GM18873 (cell line): ENCODE data around the gene CNIH4.
A peak's percentile ranks its signal among the peaks of the same experiment; 100 is the strongest.
"Not testable (repeated sequence)": the region's sequence is repeated elsewhere in the genome, so short reads cannot be mapped to it uniquely, and the experiment has no call there.

Experiments used
- ATAC-seq: cut with Tn5 transposase; IDR thresholded peaks from one replicate; pipeline ENCODE4 v1.9.1; 2021; ENCODE audit warnings: mild to moderate bottlenecking, moderate library complexity, moderate number of reproducible peaks; ENCODE audit not compliant: unreplicated experiment, low FRiP score

CNIH4 gene

DNA sequence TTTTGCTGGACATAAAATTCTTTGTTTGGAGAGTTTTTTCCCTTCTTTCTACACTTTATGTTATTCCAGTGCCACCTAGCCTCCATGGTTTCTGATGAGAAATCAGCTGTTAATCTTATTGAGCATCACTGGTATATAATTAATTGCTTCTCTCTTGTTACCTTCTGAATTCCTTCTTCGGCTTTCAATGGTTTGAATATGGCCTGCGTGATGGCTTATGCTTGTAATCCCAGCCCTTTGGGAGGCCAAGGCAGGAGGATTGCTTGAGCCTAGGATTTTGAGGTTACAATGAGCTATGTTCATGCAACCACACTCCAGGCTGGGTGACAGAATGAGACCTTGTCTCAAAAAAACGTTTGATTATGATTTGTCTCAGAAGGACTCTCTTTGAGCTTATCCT, 13.0 kb upstream of the CNIH4 start:
- no peak for ATAC-seq

DNA sequence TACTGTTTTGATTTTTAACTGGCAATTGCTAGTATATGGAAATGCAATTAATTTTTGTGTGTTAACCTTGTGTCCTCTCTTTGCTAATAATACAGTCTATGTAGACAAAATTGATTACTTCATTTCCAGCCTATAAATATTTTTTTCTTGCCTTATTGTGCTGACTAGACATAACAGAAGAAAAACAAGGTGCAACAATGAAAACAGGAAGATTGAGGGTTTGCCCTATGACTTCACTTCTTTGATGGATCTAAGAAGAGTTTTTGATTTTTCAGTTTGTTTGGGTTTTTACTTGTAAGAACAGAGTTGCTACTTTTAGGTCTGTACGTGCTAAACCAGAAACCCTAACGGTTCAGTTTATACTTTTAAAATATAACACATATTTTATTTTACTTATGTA, 8.5 kb upstream of the CNIH4 start:
- ATAC-seq: no peak

DNA sequence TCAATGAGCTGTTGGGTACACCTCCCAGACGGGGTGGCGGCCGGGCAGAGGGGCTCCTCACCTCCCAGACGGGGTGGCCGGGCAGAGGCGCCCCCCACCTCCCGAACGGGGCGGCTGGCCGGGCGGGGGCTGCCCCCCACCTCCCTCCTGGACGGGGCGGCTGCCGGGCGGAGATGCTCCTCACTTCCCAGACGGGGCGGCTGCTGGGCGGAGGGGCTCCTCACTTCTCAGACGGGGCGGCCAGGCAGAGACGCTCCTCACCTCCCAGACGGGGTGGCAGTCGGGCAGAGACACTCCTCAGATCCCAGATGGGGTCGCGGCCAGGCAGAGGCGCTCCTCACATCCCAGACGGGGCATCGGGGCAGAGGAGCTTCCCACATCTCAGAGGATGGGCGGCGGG, 7.0 kb upstream of the CNIH4 start:
- ATAC-seq: not testable (repeated sequence)

DNA sequence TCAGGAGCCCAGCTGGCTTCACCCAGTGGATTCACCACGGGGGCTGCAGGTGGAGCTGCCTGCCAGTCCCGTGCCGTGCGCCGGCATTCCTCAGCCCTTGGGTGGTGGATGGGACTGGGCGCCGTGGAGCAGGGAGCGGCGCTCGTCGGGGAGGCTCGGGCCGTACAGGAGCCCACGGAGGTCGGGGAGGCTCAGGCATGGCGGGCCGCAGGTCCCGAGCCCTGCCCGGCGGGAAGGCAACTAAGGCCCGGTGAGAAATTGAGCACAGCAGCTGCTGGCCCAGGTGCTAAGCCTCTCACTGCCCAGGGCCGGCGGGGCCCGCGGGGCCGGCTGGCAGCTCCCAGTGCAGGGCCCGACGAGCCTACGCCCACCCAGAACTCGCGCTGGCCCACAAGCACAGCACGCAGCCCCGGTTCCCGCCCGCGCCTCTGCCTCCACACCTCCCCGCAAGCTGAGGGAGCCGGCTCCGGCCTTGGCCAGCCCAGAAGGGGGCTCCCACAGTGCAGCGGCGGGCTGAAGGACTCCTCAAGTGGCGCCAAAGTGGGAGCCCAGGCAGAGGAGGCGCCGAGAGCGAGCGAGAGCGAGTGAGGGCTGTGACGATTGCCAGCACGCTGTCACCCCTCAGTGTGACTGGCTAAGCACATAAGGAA, 4.1 kb upstream of the CNIH4 start:
- not testable (repeated sequence) for ATAC-seq

DNA sequence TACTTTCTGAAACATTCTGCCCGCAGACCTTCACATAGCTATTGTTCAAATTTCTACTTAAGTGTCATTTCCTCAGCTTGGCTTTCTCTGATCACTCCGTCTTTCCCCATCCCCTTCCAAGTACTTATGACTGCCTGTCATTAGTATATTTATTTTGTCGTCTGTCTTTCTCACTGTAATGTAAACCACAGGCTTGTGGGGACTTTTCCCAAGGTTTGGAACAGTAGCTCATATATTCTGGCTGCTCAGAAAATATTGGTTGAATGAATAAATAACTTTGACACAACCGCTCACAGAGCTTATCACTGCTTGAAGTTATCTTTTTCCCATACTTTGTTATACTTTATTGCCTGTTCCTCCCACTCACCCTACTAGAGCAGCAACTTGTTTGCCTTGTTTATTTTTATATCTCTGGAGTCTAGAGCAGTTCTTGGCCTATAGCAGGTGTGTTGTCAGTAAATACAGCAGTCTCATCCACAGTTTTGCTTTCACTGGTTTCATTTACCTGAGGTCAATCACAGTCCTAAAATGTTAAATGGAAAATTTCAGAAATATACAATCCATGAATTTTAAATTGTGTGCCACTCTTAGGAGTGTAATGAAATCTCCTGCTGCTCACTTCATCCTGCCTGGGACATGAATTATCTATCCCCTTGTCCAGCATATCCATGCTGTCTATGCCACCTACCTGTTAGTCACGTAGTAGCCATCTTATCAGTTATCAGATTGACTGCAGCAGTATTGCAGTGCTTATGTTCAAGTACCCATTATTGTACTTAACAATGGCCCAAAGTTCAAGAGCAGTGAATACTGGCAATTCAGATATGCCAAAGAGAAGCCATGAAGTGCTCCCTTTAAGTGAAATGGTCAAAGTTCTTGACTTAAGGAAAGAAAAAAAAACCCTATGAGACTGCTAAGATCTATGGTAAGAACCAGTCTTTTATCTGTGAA, 2.4 kb upstream of the CNIH4 start:
- ATAC-seq: no peak

DNA sequence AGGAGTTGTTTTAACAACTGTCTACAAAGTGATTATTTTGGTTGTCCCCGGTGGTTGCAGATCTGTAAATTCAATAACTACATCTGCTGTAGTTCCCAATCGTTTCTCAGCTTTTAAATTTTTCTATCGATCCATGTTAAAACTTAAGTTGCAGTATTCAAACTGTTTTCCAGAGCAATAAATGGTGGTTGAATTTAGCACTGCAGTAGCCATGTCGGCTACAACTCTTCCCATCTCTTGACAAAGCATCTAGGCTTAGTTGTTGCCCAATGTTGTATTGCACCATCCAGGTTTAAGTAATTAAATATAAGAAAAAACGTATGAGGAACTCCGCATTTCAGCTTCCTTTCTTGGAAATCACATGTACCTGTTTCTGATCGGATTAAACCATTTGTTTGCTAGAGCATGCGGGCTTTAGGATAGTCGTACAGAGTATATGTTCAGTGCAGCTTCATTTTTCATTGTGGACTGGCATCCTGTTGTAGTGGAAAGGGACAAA, 996 bp downstream of the CNIH4 start:
- no peak for ATAC-seq

DNA sequence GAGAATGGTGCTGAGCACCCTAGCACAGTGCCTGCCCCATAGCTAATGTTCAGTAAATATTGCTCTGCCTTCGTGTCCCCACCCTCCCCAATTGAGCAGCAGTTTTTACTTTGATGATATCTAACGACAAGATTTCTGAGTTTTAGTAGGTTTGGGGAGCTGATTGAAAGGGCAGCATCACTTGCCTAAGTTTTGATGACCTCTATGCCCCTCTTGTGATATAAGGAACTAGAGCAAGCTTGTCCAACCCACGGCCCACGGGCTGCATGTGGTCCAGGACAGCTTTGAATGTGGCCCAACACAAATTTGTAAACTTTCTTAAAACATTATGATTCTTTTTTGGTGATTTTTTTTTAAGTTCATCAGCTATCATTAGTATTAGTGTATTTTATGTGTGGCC, 1.6 kb downstream of the CNIH4 start:
- ATAC-seq: no peak

DNA sequence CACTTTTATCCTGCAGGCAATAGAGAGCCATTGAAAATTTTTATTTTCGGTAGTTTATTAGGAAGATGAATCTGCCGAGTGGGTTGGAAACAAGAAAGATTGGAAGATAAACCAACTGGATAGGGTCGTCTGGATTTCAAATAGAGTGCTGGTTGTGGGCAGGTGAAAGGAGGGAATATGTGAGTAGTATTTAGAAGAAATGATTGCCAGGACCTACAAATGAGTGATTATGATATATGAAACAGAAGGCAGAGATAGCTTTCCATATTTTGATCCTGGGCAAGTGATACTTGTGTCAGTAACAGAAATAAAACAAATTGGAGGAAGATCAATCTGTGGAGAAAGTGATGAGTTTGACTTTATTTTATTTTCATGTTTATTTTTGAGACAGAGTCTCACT, 2.5 kb downstream of the CNIH4 start:
- no peak for ATAC-seq

DNA sequence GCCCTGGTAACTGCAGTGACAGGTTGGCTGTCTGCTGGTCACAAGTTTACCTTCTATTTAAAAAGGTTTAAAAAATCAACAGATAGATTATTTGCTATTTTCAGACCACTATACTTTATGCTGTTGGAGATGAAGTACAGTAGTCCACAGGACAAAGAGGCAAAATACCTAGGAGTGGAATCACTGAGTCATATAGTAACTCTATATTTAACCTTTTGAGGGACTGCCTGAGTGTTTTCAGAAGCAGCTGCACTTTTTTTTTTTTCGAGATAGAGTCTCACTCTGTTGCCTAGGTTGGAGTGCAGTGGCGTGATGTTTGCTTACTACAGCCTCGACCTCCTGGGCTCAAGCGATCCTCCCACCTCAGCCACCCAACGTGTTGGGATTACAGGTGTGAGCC, 11.7 kb downstream of the CNIH4 start:
- ATAC-seq: peak; percentile 71

DNA sequence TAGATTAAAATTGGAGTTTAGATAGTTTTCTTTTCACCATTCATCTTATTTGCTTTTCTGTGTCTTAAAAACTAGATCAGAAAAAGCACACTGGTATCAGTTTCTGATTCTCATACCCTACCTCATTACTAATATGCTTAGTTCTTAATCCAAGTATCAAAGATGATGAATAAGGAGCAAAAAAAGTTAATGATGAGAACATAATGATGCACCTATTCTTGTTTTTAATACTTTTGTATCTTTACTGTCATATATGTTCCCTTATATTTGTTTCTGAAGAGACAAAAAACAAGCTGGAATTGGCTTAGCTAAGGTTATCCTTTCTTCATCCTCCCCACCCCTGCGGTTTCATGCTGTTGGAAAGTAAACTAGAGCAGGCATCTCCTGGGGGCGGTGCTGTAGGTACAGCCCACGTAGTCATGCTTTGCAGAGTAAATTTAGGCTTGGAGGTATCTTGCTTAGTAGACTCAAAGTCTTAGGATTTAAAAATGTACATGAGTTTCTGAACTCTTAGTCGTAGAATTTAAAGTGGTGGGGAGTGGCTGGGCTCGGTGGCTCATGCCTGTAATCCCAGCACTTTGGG, 16.4 kb downstream of the CNIH4 start:
- no peak for ATAC-seq

DNA sequence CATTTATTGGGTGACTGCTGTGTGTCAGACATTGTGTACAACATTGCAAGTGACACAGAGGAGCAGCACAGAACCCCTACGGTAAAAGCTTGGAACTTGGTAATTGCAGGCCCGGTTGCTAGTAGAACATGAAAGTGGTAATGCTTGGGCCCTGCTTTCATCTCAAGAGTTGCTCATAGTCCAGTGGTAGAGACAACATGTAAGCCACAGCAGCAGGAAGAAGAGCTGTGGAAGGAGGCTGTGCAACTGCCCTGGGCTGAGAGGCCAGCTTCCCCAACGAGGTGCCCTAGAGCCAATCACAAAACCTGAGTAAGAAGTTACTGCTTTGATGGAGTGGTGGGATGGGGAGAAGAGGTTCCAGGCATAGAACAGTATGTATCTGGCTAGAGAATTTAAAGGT, 18.4 kb downstream of the CNIH4 start:
- no peak for ATAC-seq

DNA sequence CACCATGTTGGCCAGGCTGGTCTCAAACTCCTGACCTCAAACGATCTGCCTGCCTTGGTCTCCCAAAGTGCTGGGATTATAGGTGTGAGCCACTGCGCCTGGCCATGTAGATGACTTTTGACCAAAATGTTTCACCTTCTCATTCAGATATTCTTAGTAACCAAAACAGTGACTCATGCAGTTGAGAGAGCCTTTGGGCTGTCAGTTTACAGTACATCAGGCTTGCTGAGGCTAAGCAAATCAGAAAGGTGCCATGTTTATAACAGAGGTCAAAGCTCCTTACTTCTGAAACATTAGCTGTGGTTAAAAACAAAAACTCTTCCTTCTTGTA, 21.0 kb downstream of the CNIH4 start:
- no peak for ATAC-seq

DNA sequence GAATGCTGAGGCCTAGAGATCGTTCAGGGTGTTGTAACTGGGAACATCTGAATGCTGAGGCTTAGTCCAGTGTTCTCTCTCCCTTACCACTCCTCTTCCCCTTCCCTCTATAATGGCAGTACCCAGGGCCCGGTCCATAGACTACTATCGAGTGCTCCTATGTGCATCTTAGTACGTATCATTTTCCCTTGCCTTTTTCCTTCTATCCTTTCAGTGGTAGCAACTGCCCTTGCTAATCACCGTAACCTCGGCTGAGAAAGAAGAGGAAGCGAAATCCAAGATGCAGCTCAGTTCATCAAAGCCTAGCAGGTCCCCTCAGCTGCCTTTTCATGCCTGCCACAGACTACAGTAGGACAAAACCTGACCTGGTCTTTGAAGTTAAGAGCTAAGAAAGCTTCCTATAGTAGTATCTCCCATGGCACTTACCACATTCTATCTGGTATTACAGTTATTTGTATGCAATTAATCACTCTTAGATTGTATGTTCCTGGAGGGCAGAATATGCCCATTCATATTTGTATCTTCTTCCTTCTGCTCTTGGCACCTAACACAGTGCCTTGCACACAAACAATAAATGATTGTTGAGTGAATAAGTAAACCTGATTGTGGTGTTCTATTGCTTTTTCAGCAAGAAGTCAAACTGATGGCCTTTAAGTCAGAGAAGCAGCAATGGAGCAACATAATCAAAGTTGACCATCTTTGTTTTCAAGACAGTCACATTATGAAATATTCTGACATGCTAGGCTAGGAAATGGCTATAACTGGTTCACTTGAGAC, 22.4 kb downstream of the CNIH4 start:
- no peak for ATAC-seq

DNA sequence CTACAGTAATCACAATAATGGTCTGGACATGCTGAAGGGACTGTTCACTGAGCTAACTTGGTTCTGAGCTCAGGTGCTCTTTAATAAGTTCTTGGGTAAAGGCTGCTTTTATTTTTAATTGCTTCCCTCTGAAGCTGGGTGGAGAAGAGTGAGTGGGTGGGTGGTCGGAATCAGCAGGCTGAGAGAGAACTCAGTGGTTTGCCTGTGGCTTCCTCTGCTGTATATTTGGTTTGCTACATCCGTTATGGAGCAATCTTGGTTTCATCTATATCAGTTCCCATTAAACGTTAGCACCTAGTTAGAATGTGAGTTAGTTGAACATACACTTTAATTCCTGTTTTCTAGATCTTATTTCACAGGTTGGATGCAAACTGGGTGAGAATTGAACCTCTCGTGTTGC, 23.3 kb downstream of the CNIH4 start:
- peak; percentile 66 for ATAC-seq

DNA sequence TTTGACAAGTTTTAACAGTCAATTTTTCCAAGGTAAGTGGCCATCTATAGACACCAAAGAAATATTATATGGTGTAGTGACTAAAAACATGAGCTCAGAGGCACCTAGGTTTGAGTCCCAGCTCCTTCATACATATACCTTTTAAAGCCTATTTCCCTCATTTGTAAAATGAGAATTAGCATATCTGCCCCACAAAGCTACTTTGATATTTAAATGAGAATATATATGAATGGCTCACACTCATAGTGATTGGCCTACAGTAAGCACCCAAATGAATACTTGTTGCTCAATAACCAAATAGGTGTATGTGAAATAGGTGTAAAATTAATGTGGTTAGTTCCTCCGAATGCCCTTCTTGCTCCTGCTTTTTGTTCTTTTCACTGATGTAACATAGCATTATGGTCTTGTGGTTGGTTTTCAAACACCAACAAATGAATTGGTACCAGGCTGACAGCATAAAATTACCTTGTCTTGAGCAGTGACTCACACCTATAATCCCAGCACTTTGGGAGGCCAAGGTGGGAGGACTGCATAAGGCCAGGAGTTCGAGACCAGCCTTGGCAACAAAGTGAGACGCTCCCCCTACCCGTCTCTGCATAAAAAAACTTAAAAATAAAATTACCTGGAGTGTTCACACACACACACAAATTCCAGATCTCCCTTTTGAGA, 25.3 kb downstream of the CNIH4 start:
- no peak for ATAC-seq

DNA sequence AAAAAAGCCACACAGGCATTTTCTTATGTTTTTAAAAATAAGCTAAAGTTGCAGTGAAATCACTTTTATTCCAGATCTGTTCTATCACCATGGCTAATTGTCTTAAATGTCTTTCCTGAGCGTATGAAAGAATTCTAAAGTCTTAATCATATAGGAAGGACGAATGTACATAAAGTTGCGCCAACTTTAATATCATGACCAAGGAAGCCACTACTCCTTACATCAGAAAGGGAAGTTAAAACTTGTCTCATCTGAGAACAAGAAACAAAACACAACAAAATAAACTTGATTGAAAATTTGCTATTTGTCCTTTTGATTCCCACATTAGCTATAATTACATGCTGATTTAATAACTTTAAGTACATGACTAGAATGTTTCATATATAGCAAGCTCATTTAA, 26.5 kb downstream of the CNIH4 start:
- ATAC-seq: no peak

DNA sequence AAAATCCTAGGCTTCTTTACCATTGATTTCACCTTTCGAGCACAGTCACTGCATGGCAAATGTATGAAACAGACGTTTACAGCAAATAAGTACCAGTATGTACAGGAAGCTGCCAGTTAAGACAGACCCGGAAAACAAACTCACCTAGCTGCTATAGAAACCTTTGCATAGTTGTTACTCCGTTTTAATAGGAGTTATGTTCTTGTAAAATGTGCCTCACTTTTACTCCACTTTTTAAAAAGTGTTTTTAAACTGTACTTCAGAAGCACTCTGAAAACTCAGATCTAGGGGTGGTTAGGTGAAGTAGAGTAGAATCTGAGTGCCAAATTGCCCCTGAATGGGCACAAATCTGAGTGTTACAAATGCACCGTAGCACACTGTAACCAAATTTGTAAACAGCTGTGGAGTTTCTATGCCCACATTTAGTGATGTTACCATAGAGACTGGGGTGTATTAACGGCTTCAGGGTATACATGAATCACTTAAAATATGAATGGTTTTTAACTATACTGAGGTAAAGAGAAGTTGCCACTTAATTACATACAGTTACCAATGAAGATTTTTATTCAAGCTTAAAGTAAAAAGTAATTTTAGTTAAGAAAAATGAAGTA, 30.7 kb downstream of the CNIH4 start:
- no peak for ATAC-seq

DNA sequence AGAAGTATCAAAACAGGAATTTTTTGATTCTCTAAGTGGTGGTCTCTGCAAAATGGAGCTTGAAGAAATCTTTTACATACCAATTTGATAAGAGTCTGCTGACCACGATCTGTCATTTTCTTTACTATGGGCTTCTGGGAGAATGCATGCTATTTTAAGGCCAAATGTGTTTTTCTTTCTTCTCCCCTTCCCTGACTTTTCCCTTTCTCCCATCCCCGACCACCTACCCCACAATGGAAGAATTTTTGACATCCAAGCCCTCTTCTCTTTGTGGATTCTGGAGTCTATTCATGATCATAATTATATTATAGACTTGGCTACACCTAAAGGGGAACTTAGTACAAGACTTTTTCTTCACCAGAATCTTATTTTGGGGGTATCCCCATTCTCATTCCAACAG, 31.3 kb downstream of the CNIH4 start:
- ATAC-seq: no peak

DNA sequence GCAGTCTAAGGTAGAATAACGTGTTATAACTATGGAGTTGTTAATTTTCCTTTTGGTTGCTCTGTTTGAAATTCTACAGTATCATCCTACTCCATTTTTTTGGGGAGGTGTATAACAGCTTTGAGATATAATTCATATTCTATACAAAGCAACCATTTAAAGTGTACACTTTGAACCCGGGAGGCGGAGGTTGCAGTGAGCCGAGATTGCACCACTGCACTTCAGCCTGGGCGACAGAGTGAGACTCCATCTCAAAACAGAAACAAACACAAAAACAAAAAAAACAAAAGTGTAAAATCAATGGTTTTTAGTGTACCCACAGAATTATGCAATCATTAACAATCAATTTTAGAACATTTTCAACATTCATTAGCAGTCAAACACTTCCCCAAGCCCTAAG, 33.8 kb downstream of the CNIH4 start:
- ATAC-seq: no peak
